Ascending aorta (tissue), 2 donors: ENCODE results near the gene USP15. TPM values are rescaled to one million over a fixed set of nuclear protein-coding genes. Genes with fewer than 3 reads are reported as not detected.

Source experiments
- DNase-seq, 2 donors: peaks; one replicate each; pipeline ENCODE4 v3.0.0-alpha.2; 2019; ENCODE audit warnings: low spot score in 2 of 2
- H3K27ac ChIP-seq, 2 donors: fragments of 200-600 bp; sonication (generic); one replicate each; pipeline ENCODE4 v1.5.1; 2016 to 2017; ENCODE audit warnings: mild to moderate bottlenecking in 1 of 2
- H3K27me3 ChIP-seq: fragments of 200-600 bp; sonication (generic); one replicate; pipeline ENCODE4 v1.5.1; 2017
- H3K36me3 ChIP-seq, 2 donors: fragments of 200-600 bp; sonication (generic); one replicate each; pipeline ENCODE4 v1.5.1; 2016
- H3K4me1 ChIP-seq, 2 donors: fragments of 200-600 bp; sonication (generic); one replicate each; pipeline ENCODE4 v1.5.1; 2016 to 2017; ENCODE audit warnings: mild to moderate bottlenecking in 1 of 2
- H3K4me3 ChIP-seq, 2 donors: fragments of 200-600 bp; sonication (generic); one replicate each; pipeline ENCODE4 v1.5.1; 2016 to 2017; ENCODE audit warnings: mild to moderate bottlenecking in 1 of 2
- H3K9me3 ChIP-seq, 2 donors: fragments of 200-600 bp; sonication (generic); one replicate each; pipeline ENCODE4 v1.5.1; 2016
- intact Hi-C: fragments of 100-400 bp; cut with DNase I; formaldehyde crosslinking; loops from one replicate; pipeline ENCODE4 v1.15.1; 2023
- total RNA-seq: library from RNA; depleted of rRNA; stranded (reverse); fragments of >200 nt; gene quantifications from one replicate; pipeline ENCODE4 v1.1.0, GENCODE V29; 2016
- TF ChIP-seq, protein P1 (sequence below), 3 experiments: fragments of 200-600 bp in 2 of 3; fragments of 450-650 bp in 1 of 3; sonication (generic) in 2 of 3; IDR thresholded peaks; one replicate each; pipeline ENCODE4 v1.5.1; 2016 to 2019; ENCODE audit warnings: antibody characterized with exemption in 3 of 3, mild to moderate bottlenecking in 1 of 3, moderate library complexity in 1 of 3

The USP15 gene
- 48.2 TPM for total RNA-seq

DNA sequence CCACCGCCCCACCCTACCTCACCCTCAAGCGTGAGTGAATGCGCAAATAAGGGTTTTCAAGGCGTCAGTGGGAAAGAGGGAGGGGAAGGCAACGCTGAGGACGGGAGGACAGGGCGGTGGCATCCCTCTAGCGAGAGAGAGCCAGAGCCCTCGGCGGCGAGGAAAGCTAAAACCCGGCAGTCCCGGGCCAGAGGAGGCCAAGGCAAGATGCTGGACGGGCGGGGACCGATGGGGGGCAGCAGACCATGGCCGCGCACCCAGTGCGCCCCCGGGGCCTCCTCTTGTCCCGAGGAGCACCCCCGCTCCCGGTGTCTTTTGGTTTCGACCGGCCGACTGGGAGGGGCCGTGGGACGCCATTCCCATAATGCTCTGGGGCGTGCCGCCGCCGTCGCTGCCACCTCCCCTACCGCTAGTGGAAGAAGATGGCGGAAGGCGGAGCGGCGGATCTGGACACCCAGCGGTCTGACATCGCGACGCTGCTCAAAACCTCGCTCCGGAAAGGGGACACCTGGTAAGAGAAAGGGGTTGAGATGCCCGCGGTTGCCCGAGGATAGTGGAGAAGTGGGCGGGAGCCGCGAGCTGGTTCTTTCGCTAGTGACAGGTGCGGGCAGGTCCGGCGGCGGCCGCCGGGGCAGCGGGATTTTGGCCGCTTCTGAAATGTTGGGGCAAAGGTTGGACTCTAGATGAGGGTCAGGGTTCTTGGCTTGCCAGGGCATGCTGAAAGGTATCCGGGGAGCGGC, at the start of gene USP15:
TSS of gene USP15 (plus strand) at position 412 of the 740 bp plus-strand sequence. CDS start at position 423, 11 bp downstream.
- Histone ChIP-seq H3K27me3 (no peaks in the 10 kb centered on the region), H3K9me3 (no peaks in the 10 kb centered on the region), H3K36me3 (no peaks in the 10 kb centered on the region), H3K4me3 (peak within 1 kb of the TSS; percentile 92 to 98), H3K4me1 (peaks cover 9 to 18% of the 10 kb centered on the region in 2 donors), H3K27ac (peak within 1 kb of the TSS; percentile 89 to 92)
- intact Hi-C loops: loop anchor here (2.0 to 5.0 kb wide), 5 partner anchors 72 to 343 kb away; partner anchors contain the start of gene MON2
- DNase-seq: peak; percentile 86 to 98
- TF ChIP-seq, protein P1, sequence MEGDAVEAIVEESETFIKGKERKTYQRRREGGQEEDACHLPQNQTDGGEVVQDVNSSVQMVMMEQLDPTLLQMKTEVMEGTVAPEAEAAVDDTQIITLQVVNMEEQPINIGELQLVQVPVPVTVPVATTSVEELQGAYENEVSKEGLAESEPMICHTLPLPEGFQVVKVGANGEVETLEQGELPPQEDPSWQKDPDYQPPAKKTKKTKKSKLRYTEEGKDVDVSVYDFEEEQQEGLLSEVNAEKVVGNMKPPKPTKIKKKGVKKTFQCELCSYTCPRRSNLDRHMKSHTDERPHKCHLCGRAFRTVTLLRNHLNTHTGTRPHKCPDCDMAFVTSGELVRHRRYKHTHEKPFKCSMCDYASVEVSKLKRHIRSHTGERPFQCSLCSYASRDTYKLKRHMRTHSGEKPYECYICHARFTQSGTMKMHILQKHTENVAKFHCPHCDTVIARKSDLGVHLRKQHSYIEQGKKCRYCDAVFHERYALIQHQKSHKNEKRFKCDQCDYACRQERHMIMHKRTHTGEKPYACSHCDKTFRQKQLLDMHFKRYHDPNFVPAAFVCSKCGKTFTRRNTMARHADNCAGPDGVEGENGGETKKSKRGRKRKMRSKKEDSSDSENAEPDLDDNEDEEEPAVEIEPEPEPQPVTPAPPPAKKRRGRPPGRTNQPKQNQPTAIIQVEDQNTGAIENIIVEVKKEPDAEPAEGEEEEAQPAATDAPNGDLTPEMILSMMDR (IDR thresholded peaks at IDR 0.05): peak; percentile 65 to 77 (median 73)

DNA sequence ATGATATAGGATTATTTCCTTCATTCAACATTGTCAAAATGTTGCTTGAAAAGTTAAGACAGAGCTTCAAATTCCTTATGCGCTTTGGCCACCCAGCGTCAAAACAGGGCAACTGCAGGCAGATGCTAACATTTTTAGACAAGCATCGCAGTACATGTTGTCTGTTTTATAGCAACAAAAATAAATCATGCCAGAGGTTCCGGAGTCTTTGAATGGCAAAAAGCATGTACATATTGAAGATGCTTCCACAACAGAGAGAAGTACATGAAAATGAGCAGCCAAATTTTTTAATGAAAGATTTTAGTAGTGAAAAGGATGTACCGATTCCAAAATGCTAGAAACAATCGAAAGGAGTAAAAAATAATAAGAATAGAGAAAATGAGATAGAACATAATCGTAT, 49.8 kb upstream of the USP15 start:
- Histone ChIP-seq H3K4me1 (peaks cover 0 to 5% of the 10 kb centered on the region in 2 donors), H3K27ac (no peak overlapping the region), H3K27me3 (no peaks in the 10 kb centered on the region), H3K36me3 (no peaks in the 10 kb centered on the region), H3K4me3 (no peak overlapping the region), H3K9me3 (no peaks in the 10 kb centered on the region)
- no peak for DNase-seq
- TF ChIP-seq, protein P1 (IDR thresholded peaks at IDR 0.05): peak; percentile 7 to 84 (median 82)
- intact Hi-C loops: no loop called here

DNA sequence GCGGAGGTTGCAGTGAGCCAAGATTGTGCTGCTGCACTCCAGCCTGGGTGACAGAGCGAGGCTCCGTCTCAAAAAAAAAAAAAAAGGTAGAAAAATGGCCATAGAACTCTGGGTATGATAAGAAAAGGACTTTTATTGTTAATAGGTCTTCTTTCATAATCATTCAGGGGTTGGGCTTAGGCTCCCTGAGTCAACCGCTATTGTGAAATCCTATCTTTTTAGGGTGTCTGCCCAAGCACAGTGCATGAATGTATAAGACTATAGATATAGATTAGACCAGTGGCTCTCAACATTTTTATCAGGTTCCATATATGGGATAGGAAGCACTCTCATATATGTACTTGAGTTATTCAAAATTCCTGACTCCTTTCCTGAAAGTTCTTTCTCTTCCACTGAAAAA, 48.7 kb upstream of the USP15 start:
- H3K27me3 ChIP-seq: no peaks in the 10 kb centered on the region
- no peak overlapping the region for H3K4me3 ChIP-seq
- H3K27ac ChIP-seq: no peak overlapping the region
- intact Hi-C loops: no loop called here
- no peaks in the 10 kb centered on the region for H3K36me3 ChIP-seq
- H3K9me3 ChIP-seq: no peaks in the 10 kb centered on the region
- TF ChIP-seq, protein P1 (IDR thresholded peaks at IDR 0.05): no peak
- DNase-seq: no peak
- peaks cover 0 to 5% of the 10 kb centered on the region in 2 donors for H3K4me1 ChIP-seq

DNA sequence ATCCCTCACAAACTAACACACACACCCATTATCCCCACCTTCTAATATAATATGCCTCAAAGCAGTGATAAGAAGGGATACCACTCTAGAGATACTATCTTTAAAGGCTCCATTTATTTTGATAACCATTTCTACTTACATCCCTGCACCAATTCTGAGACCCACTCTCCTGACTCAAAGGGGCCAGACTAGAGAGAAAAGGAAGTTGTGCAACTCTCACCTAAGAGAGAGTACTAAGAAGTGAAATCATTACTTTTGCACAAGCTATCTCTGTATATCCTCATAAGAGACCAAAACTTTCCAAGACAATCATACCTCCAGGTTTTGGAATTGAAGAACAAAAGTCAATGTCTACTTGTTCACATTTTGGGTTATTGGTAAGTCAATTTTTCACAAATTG, 45.4 kb upstream of the USP15 start:
- no peak for DNase-seq
- H3K36me3 ChIP-seq: no peaks in the 10 kb centered on the region
- no peak overlapping the region for H3K4me3 ChIP-seq
- no peak overlapping the region for H3K27ac ChIP-seq
- H3K4me1 ChIP-seq: peaks cover 0 to 5% of the 10 kb centered on the region in 2 donors
- H3K27me3 ChIP-seq: no peaks in the 10 kb centered on the region
- intact Hi-C loops: no loop called here
- TF ChIP-seq, protein P1 (IDR thresholded peaks at IDR 0.05): no peak
- H3K9me3 ChIP-seq: no peaks in the 10 kb centered on the region

DNA sequence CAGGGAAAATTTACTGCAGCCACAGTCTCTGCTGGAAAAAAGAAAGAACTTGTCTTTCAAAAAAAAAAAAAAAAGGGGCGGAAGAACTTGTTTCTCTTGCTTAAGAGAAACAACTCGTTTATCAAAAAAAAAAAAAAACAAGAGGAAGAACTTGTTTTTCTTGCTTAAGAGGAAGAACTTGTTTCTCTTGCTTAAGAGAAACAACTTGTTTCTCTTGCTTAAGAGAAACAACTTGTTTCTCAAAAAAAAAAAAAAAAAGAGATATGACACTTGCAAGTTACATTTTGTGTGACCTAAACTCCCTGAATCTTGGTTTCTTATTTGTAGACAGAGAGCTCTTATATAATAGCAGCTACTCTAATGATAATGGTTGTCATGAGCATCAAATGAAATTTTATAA, 44.7 kb upstream of the USP15 start:
- Histone ChIP-seq H3K4me3 (no peak overlapping the region), H3K27me3 (no peaks in the 10 kb centered on the region), H3K36me3 (no peaks in the 10 kb centered on the region), H3K9me3 (no peaks in the 10 kb centered on the region), H3K27ac (no peak overlapping the region), H3K4me1 (peaks cover 0 to 2% of the 10 kb centered on the region in 2 donors)
- intact Hi-C loops: no loop called here
- no peak for DNase-seq
- TF ChIP-seq, protein P1 (IDR thresholded peaks at IDR 0.05): no peak
